NT2/D1 (cell line): ENCODE results near the gene SLC30A7.

Source experiments
- SUZ12 ChIP-seq: IDR thresholded peaks from 2 replicates; pipeline ENCODE4 v1.6.1; 2011; ENCODE audit not compliant: insufficient read length, insufficient read depth; ENCODE audit errors: extremely low read depth
- YY1 ChIP-seq: IDR thresholded peaks from 2 replicates; pipeline ENCODE4 v1.6.1; 2011; ENCODE audit not compliant: insufficient read length, insufficient read depth
- ZNF274 ChIP-seq: IDR thresholded peaks from 2 replicates; pipeline ENCODE4 v1.6.1; 2011; ENCODE audit warnings: mild to moderate bottlenecking, low read depth, low read length

DNA sequence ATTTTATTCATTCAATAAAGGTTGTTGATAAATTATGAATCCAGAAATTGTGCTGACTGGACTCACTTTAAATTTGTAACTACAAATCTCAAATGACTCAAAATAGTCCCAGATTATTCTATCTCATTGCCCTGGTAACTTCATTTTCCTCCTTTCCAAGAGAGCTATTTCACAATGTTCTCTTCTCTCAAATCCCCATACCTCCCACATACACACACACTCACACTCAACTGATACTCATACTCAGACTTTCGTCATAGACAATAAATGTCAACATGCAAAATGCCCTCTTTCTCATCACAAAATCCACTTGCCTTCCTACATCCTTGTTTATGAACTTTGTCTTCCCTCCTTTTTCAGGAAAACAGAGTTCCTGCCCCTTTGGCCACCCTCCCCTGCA is 34.5 kb upstream of the SLC30A7 start:
- TF ChIP-seq ZNF274 (no peak), YY1 (no peak), SUZ12 (no peak)
